Measurements from ENCODE around the gene RBM7. TPM values are rescaled to one million over a fixed set of nuclear protein-coding genes. Genes with fewer than 3 reads are reported as not detected.

The RBM7 gene
- total RNA-seq, 1 donor from 2014 or later, result 19.6 TPM

- ATAC-seq, result no peak
- DNase-seq (ENCODE audit: missing footprints), result no peak
- intact Hi-C loops (cut with DNase I), result no loop called here
Observed at GRCh38 chr11:114440121-114440860, 39.8 kb downstream of the RBM7 start.

GRCh38 chr11:114440971-114441763 is 40.7 kb downstream of the RBM7 start:
- ATAC-seq (no peak), DNase-seq (ENCODE audit: missing footprints) (no peak)
- intact Hi-C loops (cut with DNase I), result no loop called here

DNA sequence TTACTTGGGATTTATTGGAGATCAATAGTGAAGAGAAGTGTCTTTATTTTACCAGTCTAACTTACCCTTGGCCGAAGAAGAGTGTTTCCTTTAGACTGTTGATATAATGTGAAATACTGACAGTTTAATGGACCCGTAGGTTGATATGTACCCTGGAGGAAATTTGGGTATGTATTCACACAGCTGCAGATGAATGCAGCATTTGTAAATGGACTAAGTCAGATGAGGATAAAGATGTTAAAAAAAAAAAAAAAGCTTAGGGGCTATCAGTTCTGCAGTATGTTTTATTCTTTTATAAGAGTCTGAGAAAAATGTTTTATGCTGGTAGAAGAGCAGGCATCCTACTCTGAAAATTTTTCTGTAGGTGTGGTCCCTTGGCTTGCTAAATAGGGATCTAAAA is 41.5 kb downstream of the RBM7 start:
- intact Hi-C loops (cut with DNase I), result no loop called here
- no peak for DNase-seq (ENCODE audit: missing footprints)
- ATAC-seq, result no peak

GRCh38 chr11:114442536-114442935 is 42.1 kb downstream of the RBM7 start:
- intact Hi-C loops (cut with DNase I), result no loop called here
- no peak for DNase-seq (ENCODE audit: missing footprints)
- ATAC-seq, result no peak

DNA sequence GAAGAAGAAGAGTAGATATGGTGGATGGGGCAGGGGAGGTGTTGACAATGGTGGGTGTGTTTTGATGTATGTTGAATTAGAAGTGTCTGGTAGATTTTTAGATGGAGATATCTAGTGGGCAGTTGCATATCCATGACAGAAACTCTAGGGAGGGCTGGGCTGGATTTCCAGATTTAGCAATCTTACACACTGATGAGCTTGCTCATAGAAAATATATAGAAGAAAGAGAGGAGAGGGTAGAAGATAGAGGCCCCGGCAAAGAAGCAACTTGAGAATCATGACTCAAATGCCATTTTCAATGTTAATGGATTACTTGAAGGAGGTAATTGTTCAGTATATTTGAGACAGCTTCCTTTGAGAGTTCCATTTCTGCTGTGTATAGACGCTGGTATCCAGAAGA is 47.0 kb downstream of the RBM7 start:
- intact Hi-C loops (cut with DNase I), result no loop called here
- DNase-seq (ENCODE audit: missing footprints), result no peak
- no peak for ATAC-seq

DNA sequence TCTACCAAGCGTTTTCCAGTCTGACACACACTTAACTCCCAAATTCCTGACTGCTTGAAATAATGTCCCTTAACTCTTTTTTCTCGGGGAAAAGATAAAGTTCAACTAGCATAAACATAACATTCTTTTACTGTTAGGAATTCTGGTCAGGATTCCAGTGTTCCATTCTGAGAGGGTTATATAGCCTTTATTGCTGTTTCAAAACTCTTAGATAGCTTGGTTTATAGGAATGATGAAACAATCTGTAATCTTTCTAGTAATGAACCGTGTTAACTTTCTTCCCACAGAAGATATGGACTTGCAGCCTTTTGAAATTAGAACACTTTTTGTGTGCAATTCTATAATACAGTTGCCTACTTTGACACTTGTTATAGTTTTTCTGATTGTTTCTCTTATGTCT is 47.4 kb downstream of the RBM7 start:
- DNase-seq (ENCODE audit: missing footprints) (no peak), ATAC-seq (no peak)
- intact Hi-C loops (cut with DNase I), result no loop called here

- intact Hi-C loops (cut with DNase I), result no loop called here
- no peak for ATAC-seq
- no peak for DNase-seq (ENCODE audit: missing footprints)
Observed at GRCh38 chr11:114448749-114449482, 48.5 kb downstream of the RBM7 start.

DNA sequence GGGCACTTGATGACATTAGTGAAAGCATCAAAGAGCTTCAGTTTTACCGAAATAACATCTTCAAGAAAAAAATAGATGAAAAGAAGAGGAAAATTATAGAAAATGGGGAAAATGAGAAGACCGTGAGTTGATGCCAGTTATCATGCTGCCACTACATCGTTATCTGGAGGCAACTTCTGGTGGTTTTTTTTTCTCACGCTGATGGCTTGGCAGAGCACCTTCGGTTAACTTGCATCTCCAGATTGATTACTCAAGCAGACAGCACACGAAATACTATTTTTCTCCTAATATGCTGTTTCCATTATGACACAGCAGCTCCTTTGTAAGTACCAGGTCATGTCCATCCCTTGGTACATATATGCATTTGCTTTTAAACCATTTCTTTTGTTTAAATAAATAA is 49.4 kb downstream of the RBM7 start:
- ATAC-seq (no peak), DNase-seq (ENCODE audit: missing footprints) (no peak)
- intact Hi-C loops (cut with DNase I), result no loop called here

DNA sequence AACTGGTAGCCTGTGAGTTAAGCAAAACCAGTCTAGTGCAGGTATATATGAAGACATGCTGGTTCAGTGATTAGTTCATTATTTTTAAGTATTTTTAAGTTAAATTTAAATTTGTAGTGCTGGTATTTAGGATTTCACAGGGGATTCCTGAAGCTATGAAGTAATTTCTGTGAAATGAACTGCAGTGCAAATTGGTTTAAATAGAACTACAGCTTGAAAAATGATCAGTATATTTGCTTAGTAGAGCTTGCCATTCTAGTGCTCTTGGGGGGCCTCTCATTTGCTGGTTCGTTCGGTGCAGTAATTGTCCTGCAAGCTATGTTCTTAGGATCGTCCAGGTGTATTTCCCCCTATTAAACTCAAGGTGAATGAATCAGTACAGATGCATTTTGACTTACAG is 51.9 kb downstream of the RBM7 start:
- no peak for ATAC-seq
- intact Hi-C loops (cut with DNase I), result no loop called here
- DNase-seq (ENCODE audit: missing footprints), result no peak

Other genes with a start within 250 kb of the RBM7 start
- 44.0 TPM for gene NNMT, start 104.3 kb upstream of the RBM7 start, total RNA-seq
- 9.3 TPM for gene C11orf71, start 155 bp upstream of the RBM7 start, total RNA-seq
- gene REXO2, start 38.8 kb downstream of the RBM7 start, total RNA-seq, result 174 TPM
- gene NXPE1, start 159.2 kb downstream of the RBM7 start, total RNA-seq, result not detected
- gene NXPE4, start 195.1 kb downstream of the RBM7 start, total RNA-seq, result not detected

All from Right ventricle myocardium inferior (tissue), 1 donor.